Measurements from ENCODE around the gene LMF2. TPM values are rescaled to one million over a fixed set of nuclear protein-coding genes. Genes with fewer than 3 reads are reported as not detected.

LMF2 gene
- total RNA-seq, 3 donors from 2014 or later: 57.8 to 66.4 (median 60.7) TPM

DNA sequence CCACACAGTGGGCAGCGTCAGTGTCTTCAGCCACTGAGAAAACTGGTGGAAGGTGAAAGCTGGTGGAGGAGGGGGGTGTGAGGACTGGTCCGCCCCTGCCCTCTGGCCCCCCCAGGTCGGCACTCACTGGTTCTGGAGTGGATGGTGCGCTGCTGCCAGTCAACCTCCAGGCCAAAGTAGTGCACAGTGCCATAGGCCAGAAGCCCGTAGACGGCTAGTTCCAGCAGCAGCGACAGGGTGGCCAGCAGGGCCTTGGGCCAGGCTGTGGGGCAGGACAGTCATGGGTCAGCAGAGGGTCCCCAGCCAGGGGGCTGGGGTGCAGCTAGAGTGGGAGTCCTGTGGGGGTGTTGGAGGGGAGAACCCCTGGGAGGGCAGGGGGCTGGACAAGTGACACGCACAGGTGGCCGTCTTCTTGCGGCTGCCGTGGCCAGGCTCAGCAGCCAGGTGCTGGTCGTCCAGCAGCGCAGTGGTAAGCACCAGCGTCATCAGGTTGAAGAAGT lies 2.2 kb downstream of the LMF2 start:
- Histone ChIP-seq H3K36me3 (ENCODE audit: low read depth) (peaks cover 6% of the 10 kb centered on the region), H3K4me3 (no peak overlapping the region), H3K9me3 (no peaks in the 10 kb centered on the region), H3K4me1 (ENCODE audit: low read depth) (peaks cover 19% of the 10 kb centered on the region)
- TF ChIP-seq CTCF (IDR thresholded peaks at IDR 0.05): no peak
- DNase-seq: peak in 1 of 3 donors; percentile 55
- no peak for ATAC-seq
- intact Hi-C loops (cut with DNase I, micrococcal nuclease): no loop called here

GRCh38 chr22:50504369-50505211 lies 2.9 kb downstream of the LMF2 start:
- Histone ChIP-seq H3K36me3 (ENCODE audit: low read depth) (peaks cover 6% of the 10 kb centered on the region), H3K9me3 (no peaks in the 10 kb centered on the region), H3K4me3 (no peak overlapping the region), H3K4me1 (ENCODE audit: low read depth) (peaks cover 19% of the 10 kb centered on the region)
- peak in 1 of 3 donors; percentile 60 for DNase-seq
- no peak for ATAC-seq
- intact Hi-C loops (cut with DNase I, micrococcal nuclease): no loop called here
- no peak for TF ChIP-seq CTCF (IDR thresholded peaks at IDR 0.05)

DNA sequence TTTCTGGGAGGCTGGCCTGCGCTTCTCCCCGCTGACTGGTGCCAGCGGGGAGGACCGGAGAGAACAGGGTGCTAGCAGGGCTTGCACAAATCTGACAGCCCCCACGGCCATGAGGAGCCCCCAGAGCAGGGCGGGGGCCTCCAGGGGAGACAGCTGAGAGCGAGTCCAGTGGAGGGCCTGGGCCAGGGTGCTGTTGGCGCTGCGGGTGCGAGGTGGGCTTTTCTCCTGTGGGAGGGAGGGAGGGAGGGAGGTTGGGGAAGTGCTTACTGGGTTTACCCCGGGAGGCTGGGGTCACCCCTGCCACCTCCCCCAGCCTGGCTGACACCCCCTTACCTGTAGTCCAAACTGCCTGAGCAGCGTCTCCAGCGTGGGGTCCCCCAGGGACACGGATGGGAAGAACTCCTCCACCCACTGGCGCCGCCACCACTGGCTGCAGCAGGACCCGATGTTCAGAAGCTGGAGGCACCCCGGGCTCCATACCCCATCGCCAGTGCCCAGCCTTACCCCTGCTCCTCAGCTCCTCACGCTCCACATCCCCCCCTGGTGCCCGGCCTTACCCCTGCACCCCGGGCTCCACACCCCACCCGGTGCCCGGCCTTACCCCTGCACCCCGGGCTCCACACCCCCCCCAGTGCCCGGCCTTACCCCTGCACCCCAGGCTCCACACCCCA lies 3.9 kb downstream of the LMF2 start:
- ATAC-seq (no peak), DNase-seq (peak in 1 of 3 donors; percentile 52)
- no peak overlapping the region for H3K4me3 ChIP-seq
- no peak for TF ChIP-seq CTCF (IDR thresholded peaks at IDR 0.05)
- no peaks in the 10 kb centered on the region for H3K9me3 ChIP-seq
- intact Hi-C loops (cut with DNase I, micrococcal nuclease): no loop called here
- peaks cover 6% of the 10 kb centered on the region for H3K36me3 ChIP-seq (ENCODE audit: low read depth)
- peaks cover 14% of the 10 kb centered on the region for H3K4me1 ChIP-seq (ENCODE audit: low read depth)

DNA sequence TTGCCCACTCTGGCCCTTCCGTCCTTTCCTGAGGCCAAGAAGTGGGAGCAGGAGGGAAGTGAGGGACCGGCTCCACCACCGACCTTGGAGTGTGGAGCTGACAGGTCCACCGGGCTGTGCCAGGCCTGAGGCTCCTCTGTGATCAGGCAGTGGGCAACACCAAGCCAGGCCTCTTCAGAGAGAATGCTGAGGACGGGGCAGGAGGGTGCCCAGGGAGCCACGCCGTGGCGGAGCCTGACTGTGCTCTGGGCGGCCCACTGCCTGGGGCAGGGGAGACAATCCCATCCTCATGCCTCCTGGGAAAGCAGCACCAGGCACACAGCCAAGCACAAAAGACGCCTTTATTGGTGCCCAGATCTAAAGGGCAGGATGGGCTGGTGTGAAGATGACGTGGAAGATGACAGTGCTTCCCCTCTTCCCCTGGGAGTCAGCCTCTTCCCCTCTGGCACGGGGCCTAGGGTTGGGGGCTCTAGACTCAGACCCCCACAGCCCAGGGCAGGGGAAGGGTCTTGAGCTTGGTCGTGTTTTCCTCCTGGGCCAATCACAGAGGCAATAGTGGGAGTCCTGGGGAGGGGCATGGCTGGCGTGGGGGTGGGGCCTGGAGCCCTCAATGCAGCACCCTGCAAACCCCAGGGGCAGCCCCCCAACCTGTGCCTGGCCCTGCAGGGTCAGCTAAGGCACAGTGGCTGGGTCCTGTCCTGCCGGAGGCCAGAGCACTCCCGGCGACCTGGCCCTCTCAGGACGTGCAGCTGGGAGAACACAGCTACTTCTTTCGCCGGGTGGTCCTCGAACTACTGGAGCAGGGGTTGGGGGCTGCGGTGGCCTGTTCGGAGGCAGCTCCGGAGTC lies 4.7 kb downstream of the LMF2 start:
- Histone ChIP-seq H3K4me1 (ENCODE audit: low read depth) (peaks cover 14% of the 10 kb centered on the region), H3K9me3 (no peaks in the 10 kb centered on the region), H3K36me3 (ENCODE audit: low read depth) (peaks cover 6% of the 10 kb centered on the region), H3K4me3 (no peak overlapping the region)
- peak in 1 of 3 donors; percentile 50 for DNase-seq
- ATAC-seq: no peak
- TF ChIP-seq CTCF (IDR thresholded peaks at IDR 0.05): no peak
- intact Hi-C loops (cut with DNase I, micrococcal nuclease): no loop called here

- Histone ChIP-seq H3K9me3 (no peaks in the 10 kb centered on the region), H3K4me1 (ENCODE audit: low read depth) (peaks cover 14% of the 10 kb centered on the region), H3K36me3 (ENCODE audit: low read depth) (peaks cover 6% of the 10 kb centered on the region), H3K4me3 (no peak overlapping the region)
- intact Hi-C loops (cut with DNase I, micrococcal nuclease): no loop called here
- DNase-seq (no peak), ATAC-seq (no peak)
- TF ChIP-seq CTCF (IDR thresholded peaks at IDR 0.05): no peak
Observed at GRCh38 chr22:50502096-50502495, 5.4 kb downstream of the LMF2 start.
